ENCODE results near the gene MSL3B.
"Not testable (repeated sequence)": the region's sequence is repeated elsewhere in the genome, so short reads cannot be mapped to it uniquely, and the experiment has no call there.

MSL3B gene

GRCh38 chr2:233905945-233906344 is 37.8 kb upstream of the MSL3B start:
- Histone ChIP-seq H2AFZ (no peak overlapping the region), H3K9ac (no peak overlapping the region), H3K79me2 (no peaks in the 10 kb centered on the region), H3K9me3 (ENCODE audit: control insufficient read depth, low read length) (no peaks in the 10 kb centered on the region), H3K36me3 (ENCODE audit: control insufficient read depth, insufficient read depth, low read length) (no peaks in the 10 kb centered on the region), H3K4me1 (no peaks in the 10 kb centered on the region), H3K4me2 (ENCODE audit: low read length) (no peak overlapping the region), H3K27me3 (ENCODE audit: control insufficient read depth, insufficient read depth, low read length) (no peaks in the 10 kb centered on the region), H3K27ac (no peak overlapping the region), H3K4me3 (ENCODE audit: low read depth, low read length) (no peak overlapping the region)
- no peak for TF ChIP-seq CTCF (IDR thresholded peaks at IDR 0.05)

- TF ChIP-seq CTCF (IDR thresholded peaks at IDR 0.05) = no peak
- H3K79me2 ChIP-seq = no peaks in the 10 kb centered on the region
- no peak overlapping the region for H3K27ac ChIP-seq
- H3K4me3 ChIP-seq (ENCODE audit: low read depth, low read length) = no peak overlapping the region
- no peaks in the 10 kb centered on the region for H3K27me3 ChIP-seq (ENCODE audit: control insufficient read depth, insufficient read depth, low read length)
- H3K4me1 ChIP-seq = no peaks in the 10 kb centered on the region
- no peak overlapping the region for H2AFZ ChIP-seq
- H3K9me3 ChIP-seq (ENCODE audit: control insufficient read depth, low read length) = no peaks in the 10 kb centered on the region
- H3K9ac ChIP-seq = no peak overlapping the region
- H3K36me3 ChIP-seq (ENCODE audit: control insufficient read depth, insufficient read depth, low read length) = no peaks in the 10 kb centered on the region
- no peak overlapping the region for H3K4me2 ChIP-seq (ENCODE audit: low read length)
These were observed 33.7 kb upstream of the MSL3B start for GRCh38 chr2:233901884-233902283.

DNA sequence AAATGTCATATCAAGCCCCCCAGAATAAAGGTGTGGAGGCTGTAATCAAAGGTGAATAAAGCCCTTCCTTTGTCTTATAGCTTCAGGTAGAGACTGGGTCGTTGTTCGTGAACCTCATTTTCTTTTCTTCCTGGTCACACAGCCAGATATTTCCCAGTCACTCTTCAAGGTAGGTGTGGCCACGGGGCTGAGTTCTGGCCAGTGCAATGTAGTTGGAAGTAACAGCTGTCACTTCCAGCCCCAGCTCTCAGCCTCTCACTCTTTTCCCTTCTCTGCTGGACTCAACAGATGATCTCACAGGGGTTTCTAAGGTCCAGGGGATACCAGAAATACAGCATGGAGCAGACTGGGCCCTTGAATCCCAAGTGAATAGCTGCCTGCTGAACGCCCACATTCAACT is 33.2 kb upstream of the MSL3B start:
- TF ChIP-seq CTCF (IDR thresholded peaks at IDR 0.05) = no peak
- H3K9me3 ChIP-seq (ENCODE audit: control insufficient read depth, low read length) = no peaks in the 10 kb centered on the region
- no peak overlapping the region for H2AFZ ChIP-seq
- H3K36me3 ChIP-seq (ENCODE audit: control insufficient read depth, insufficient read depth, low read length) = no peaks in the 10 kb centered on the region
- H3K9ac ChIP-seq = no peak overlapping the region
- H3K27me3 ChIP-seq (ENCODE audit: control insufficient read depth, insufficient read depth, low read length) = no peaks in the 10 kb centered on the region
- H3K4me1 ChIP-seq = no peaks in the 10 kb centered on the region
- H3K79me2 ChIP-seq = no peaks in the 10 kb centered on the region
- no peak overlapping the region for H3K4me3 ChIP-seq (ENCODE audit: low read depth, low read length)
- no peak overlapping the region for H3K27ac ChIP-seq
- no peak overlapping the region for H3K4me2 ChIP-seq (ENCODE audit: low read length)

DNA sequence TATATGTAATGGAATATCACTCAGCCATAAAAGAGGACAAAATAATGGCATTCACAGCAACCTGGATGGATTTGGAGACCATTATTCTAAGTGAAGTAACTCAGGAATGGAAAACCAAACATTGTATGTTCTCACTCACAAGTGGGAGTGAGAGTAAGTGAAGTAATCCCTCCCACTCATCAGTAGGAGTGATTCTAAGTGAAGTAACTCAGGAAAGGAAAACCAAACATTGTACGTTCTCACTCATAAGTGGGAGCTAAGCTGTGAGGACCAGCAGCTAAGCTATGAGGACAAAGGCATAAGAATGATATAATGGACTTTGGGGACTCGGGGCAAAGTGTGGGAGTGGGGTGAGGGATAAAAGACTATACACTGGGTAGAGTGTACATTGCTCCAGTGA is 28.1 kb upstream of the MSL3B start:
- H2AFZ ChIP-seq; H3K36me3 ChIP-seq (ENCODE audit: control insufficient read depth, insufficient read depth, low read length); H3K9ac ChIP-seq; H3K27ac ChIP-seq; H3K4me2 ChIP-seq (ENCODE audit: low read length); H3K79me2 ChIP-seq; H3K4me1 ChIP-seq; H3K9me3 ChIP-seq (ENCODE audit: control insufficient read depth, low read length); H3K4me3 ChIP-seq (ENCODE audit: low read depth, low read length); H3K27me3 ChIP-seq (ENCODE audit: control insufficient read depth, insufficient read depth, low read length): not testable (repeated sequence)

DNA sequence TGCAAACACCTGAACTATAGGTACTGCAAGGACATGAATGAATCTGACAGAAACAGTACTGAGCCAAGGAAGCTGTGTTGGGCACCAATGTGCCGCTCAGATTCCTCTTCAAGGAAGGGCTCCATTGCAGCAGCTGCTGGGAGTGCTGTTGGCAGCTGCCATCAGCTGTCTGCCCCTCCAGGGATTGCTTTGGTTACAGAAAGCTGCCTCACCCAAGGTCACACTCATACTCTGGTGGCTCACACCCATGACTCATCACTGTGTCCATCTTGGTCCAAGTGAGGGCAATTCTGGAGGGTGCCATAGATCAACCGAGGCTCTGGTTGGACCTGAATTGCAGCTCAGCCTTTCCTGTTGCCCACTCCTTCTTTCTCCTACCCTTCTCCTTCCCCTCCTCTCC is 24.6 kb upstream of the MSL3B start:
- TF ChIP-seq CTCF (IDR thresholded peaks at IDR 0.05) = no peak
- Histone ChIP-seq H3K4me3 (ENCODE audit: low read depth, low read length) (no peak overlapping the region), H3K27me3 (ENCODE audit: control insufficient read depth, insufficient read depth, low read length) (no peaks in the 10 kb centered on the region), H3K36me3 (ENCODE audit: control insufficient read depth, insufficient read depth, low read length) (no peaks in the 10 kb centered on the region), H3K4me2 (ENCODE audit: low read length) (no peak overlapping the region), H3K79me2 (no peaks in the 10 kb centered on the region), H3K9me3 (ENCODE audit: control insufficient read depth, low read length) (no peaks in the 10 kb centered on the region), H3K27ac (no peak overlapping the region), H2AFZ (no peak overlapping the region), H3K4me1 (no peaks in the 10 kb centered on the region), H3K9ac (no peak overlapping the region)

Data from parathyroid adenoma (tissue), 2 donors.